HEK293 (cell line): ENCODE data around the gene SUPT3H.

Source experiments
- CTCF ChIP-seq: fragments of 450-650 bp; formaldehyde crosslinking; IDR thresholded peaks from 2 replicates; pipeline ENCODE4 v1.5.1; 2016; ENCODE audit warnings: missing biosample characterization, missing genetic modification characterization
- REST ChIP-seq: fragments of 450-650 bp; formaldehyde crosslinking; IDR thresholded peaks from 2 replicates; pipeline ENCODE4 v1.5.1; 2016; ENCODE audit warnings: missing biosample characterization, missing genetic modification characterization
- ZBTB17 ChIP-seq: fragments of 450-650 bp; formaldehyde crosslinking; IDR thresholded peaks from 2 replicates; pipeline ENCODE4 v1.5.1; 2016; ENCODE audit warnings: missing biosample characterization, missing genetic modification characterization
- ZNF138 ChIP-seq: fragments of 450-650 bp; formaldehyde crosslinking; IDR thresholded peaks from 2 replicates; pipeline ENCODE4 v1.5.1; 2016; ENCODE audit warnings: missing biosample characterization, missing genetic modification characterization, borderline replicate concordance
- ZNF707 ChIP-seq: fragments of 450-650 bp; formaldehyde crosslinking; IDR thresholded peaks from 2 replicates; pipeline ENCODE4 v1.5.1; 2016; ENCODE audit warnings: missing biosample characterization, missing genetic modification characterization

GRCh38 chr6:44980841-44981240, 396.9 kb downstream of the SUPT3H start:
- no peak for TF ChIP-seq ZBTB17 (tag by site-specific recombination)
- no peak for TF ChIP-seq REST (tag by site-specific recombination)
- no peak for TF ChIP-seq CTCF (tag by site-specific recombination)
- no peak for TF ChIP-seq ZNF138 (tag by site-specific recombination)
- TF ChIP-seq ZNF707 (tag by site-specific recombination) = no peak
